Ureter (tissue), 1 donor: ENCODE results near the gene SHISAL2A. TPM values are rescaled to one million over a fixed set of nuclear protein-coding genes. Genes with fewer than 3 reads are reported as not detected.
A peak's percentile ranks its signal among the peaks of the same experiment; 100 is the strongest.

Experiments used
- DNase-seq: peaks from one replicate; pipeline ENCODE4 v3.0.0-alpha.2; 2020; ENCODE audit warnings: low spot score
- total RNA-seq: library from RNA; stranded (reverse); gene quantifications from one replicate; pipeline ENCODE4 v1.2.4, GENCODE V29; 2023
- donor health status: DM: yes; HTN: yes; CAD: no.

The SHISAL2A gene
- 1.1 TPM for total RNA-seq

DNA sequence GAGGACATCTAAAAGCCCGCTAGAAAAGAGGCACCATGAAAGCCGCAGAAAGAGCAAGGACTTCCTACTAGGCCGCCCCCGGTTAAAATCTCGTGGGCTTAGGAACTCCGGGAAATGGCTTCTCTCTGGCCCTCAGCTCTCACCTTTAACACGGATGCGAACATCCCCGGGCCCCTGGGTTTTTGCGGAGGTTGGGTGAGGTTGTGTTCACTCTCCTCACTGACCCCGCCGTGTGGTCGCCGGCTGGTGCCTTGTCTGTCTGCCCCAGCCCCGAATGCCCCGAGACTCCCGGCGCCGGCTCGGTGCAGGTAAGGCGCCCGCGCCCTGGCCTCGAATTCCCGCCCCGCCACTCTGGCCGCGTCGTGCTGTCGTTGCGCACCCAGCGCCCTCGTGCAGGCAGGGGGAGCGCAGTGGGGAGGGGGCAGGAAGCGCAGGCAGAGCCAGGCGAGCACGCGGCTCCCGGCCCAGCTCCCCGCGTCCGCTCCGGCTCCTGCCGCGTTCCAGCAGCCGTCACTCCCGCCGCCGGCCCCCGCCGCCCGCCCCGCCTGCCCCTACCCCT, at the start of gene SHISAL2A:
Gene SHISAL2A, plus strand, starts transcription at position 437 of the 559 bp plus-strand sequence. CDS start 326 bp downstream, outside the sequence.
- no peak for DNase-seq

DNA sequence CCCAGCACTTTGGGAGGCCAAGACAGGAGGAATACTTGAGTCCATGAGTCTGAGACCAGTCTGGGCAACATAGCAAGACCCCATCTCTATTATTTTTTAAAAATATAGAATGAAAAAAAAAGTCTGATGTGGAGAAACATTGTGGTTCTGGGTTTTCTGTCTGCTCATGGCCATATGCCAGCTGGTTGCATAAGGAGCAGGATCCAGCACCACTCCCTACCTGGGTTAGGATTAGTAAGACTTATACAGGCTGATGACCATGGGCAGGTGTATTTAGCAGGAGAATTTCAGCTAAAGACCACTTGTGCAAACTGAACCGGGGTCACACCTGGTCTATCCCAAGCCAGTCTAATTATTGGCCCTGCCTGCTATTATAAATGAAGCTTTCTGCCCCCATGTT, 47.5 kb upstream of the SHISAL2A start:
- DNase-seq: no peak

DNA sequence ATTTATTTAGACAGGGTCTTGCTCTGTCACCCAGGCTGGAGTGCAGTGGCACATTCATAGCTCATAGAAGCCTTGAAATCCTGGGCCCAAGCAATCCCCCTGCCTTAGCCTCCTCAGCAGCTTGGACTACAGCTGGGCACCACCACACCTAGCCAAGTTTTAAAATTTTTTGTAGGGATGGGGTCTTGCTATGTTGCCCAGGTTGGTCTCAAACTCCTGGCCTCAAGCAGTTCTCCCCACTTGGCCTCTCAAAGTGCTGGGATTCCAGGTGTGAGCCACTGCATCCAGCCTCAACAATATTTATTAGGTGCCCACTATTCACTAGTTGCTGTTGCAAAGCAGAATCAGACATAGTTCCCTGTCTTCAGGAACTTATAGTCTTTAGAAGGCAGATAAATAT, 44.9 kb upstream of the SHISAL2A start:
- no peak for DNase-seq

DNA sequence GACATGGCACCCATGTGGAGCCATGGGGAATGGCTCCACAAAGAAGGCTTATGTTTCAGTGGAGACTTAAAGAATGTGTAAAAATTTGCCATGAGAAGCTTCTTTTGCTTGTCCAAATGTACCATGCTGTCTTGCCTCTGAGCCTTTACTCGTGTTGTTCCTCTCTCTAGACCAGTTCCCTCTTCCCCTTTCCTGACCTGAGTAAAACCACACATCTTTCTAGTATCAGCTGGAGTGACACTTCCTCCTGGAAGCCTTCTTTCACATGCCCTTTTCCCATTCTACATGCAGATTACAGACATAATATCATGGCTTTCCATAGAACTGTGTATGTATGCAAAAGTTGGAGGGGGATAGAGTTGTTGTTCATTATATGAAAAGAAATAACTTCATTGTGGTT, 44.4 kb upstream of the SHISAL2A start:
- DNase-seq: no peak

DNA sequence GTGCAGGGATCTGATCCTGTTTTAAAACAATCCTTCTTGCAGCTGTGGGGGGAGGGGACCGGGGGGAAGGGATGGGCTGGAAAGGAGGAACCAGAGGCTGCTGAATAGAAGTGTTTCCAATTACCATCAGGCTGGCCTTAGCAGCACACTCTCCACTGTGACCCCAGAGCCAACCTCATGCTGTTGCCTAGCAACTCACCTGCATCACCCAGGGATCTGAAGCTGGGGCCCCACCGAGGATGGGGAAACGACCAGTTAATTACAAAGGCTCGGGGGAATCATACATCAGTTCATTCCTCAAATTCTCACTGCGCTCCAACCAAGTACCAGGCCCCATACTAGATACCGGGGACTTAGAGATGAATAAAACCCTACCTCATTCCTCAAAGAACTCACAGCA, 42.7 kb upstream of the SHISAL2A start:
- DNase-seq: no peak

DNA sequence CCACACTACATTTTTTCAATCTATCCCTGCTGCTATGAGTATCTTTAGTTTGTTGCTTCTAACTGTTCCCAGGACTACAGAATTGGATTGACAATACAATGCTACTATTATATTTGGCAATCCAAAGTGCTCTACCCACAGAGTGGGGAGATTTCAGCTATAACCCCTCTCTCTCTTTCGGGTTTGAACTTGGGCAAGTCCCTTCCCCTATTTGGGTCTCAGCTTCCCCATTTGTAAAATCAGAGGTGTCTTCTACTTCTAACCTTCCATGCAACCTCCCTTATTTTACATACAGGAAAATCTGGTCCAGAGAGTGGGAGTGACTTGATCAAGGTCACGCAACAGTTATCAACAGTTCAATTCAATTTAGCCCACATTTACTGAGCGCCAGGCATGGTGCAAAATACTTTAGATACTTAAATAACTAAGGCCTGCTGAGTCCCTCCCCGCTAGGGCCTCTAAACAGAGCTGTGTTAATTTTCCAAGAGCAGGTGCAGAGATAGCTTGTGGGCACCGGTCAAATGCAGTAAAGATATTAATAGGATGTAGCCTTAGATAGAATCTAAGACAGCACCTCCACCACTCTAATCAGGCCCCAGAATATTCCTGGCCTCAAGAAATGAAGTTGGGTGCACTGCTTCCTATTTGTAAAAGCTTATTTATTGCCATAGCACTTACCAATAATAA, 40.2 kb upstream of the SHISAL2A start:
- no peak for DNase-seq

DNA sequence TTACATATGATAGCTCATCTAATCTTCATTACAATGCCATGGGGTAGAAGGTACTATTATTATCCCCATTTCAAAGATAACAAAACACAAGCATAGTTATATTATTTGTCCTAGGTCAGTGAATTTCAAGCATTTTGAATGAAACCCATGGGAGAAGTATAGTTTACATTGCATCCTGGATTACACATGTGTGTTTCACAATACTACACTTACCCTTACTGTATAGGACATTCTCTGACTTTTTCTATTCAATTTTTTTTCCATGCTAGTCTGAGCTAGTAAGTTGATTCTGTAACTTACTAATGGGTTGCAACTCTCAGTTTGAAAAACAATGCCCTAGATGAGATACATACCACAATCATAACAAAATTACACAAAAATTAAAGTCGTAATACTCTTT, 39.5 kb upstream of the SHISAL2A start:
- DNase-seq: no peak

DNA sequence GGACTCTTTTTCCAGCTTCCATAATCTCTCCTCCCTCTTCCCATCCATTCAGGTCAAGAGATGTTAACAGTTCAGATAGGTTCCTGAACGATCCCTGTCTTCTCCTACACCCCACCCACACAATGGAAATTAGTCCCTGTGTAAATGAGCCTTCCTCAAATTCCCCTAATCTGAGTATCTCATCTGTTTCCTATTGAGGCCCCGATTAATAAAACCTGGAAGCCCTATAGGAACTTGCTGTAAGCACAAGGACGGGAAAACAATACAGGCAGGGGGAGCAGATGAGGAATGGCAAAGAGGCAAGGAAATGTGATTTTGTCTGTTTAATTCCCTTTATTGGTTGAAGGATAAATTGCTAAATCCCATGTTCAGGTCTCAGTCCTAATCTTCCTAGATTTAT, 37.9 kb upstream of the SHISAL2A start:
- DNase-seq: no peak

DNA sequence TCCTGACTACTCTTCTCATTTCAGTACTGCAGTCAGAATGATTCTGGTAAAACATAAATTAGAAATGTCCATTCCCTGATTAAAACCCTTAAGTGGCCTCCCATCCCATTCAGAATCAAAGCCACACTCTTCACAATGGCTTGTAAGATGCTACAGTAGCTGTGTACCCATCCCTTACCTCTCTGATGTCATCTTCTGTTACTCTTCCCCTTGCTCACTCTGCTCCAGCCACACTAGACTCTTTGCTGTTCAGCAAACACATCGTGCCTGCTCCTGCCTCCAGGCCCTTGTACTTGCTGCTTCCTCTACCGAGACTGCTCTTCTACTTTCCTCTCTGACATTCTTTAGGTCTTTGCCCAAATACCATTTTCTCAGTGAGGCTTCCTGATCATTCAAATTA, 35.1 kb upstream of the SHISAL2A start:
- DNase-seq: no peak

DNA sequence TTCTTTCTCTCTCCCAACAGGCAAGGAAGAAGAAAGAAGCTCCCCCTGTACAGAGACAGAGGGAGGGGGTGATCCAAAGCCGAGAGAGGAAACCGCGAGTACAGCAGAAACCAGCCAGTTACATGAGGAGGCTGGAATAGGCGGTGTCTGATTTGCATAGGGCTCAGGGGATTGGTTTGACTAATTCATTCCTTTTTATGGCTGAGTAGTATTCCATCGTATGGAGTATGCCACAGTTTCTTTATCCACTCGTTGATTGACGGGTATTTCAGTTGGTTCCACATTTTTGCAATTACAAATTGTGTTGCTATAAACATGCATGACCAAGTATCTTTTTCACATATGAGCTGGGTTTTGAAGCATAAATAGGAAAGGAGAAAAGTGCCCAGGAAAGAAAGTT, 34.2 kb upstream of the SHISAL2A start:
- DNase-seq: no peak

DNA sequence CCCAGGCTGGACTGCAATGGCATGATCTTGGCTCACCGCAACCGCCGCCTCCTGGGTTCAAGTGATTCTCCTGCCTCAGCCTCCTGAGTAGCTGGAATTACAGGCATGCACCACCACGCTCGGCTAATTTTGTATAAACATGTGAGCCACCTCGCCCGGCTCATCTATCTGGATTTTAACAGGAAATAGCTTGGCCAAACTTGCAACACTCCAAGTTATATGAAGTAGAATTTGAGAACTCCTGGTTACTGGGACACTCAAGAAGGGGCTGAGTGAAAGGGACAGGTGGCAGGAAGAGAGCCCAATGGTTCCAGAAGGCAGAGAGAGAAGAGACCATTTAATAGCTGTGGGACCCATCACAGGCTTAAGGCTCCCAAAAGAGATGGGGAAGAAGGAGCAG, 33.7 kb upstream of the SHISAL2A start:
- DNase-seq: no peak

DNA sequence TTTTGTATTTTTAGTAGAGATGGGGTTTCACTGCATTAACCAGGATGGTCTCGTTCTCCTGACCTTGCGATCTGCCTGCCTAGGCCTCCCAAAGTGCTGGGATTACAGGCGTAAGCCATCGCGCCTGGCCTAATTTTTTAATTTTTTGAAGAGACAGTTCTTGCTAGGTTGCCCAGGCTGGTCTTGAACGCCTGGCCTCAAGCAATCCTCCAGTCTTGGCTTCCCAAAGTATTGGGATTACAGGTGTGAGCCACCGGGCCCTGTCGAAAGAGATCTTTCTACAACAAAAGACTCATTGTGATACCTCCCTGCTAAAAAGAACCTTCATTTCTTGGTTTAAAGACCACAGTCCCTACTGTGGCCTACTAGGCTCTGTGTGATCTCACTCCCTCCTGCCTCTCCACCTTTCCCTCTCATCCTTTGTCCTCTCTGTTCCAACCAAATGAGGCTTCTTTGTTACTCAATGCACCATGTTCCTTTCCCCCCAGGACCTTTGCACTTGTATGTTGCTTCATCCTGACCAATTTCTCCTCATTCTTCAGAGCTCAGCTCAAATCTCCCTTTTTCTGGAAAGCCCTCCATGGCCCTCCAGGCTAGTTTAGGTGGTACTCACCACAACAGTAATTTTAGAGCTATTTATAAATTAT, 32.3 kb upstream of the SHISAL2A start:
- DNase-seq: no peak

DNA sequence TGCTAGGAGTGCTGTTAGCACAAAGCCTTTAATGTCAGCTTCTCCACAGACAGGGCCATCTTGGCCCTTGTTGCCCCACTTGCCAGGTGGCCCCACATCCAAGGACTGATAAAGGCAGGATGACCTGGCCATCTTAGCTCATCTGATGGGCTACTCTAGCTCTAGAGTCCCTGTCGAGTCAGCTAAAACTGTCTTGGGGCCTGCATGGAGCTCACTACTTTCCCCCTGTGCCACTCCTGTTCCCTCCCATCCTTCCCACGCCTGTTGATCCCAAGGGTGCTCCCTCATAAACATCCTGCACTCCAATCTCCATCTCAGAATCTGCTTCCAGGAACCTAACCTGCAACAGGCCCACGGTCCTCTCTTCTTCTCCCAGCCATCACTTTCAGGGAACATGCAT, 31.4 kb upstream of the SHISAL2A start:
- DNase-seq: no peak

DNA sequence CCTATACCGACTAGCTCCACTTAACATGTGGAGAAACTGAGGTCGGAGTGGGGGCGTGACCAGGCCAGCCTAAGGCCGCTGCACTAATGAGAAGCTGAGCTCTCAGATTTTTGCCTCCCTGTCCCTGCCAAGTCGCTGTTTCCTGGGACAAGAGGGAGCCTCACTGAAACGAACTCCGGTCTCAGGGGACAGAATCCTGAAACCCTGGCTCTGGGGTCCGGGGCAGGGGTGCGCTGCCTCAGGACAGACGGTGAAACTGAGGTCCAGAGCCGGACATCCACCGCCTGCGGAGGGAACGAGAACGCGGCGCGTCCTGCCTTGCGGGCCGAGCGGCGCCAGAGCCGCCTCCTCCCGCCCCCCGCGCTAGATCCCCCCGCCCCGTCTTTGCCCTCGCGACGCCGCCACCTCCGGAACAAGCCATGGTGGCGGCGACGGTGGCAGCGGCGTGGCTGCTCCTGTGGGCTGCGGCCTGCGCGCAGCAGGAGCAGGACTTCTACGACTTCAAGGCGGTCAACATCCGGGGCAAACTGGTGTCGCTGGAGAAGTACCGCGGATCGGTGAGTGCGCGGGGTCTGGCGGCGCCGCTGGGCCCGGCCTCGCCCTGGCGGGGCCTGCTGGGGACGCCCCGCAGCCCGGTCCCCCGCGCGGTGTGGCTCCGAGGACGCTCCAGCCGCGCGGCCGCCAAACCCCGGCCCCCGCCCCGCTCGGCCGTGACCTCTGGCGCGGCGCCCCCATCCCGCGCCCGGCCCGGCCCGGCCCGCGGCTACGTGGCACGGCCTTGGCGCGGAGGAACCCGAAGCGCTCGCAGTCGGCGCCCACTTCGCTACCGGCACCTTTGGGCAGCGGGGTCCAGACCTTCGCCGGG, 30.7 kb upstream of the SHISAL2A start, which contains the start of gene GPX7:
Gene GPX7, plus strand, starts transcription at position 381 of the 865 bp plus-strand sequence. Its CDS starts 39 bp downstream, at position 420.
- peak; percentile 50 for DNase-seq

DNA sequence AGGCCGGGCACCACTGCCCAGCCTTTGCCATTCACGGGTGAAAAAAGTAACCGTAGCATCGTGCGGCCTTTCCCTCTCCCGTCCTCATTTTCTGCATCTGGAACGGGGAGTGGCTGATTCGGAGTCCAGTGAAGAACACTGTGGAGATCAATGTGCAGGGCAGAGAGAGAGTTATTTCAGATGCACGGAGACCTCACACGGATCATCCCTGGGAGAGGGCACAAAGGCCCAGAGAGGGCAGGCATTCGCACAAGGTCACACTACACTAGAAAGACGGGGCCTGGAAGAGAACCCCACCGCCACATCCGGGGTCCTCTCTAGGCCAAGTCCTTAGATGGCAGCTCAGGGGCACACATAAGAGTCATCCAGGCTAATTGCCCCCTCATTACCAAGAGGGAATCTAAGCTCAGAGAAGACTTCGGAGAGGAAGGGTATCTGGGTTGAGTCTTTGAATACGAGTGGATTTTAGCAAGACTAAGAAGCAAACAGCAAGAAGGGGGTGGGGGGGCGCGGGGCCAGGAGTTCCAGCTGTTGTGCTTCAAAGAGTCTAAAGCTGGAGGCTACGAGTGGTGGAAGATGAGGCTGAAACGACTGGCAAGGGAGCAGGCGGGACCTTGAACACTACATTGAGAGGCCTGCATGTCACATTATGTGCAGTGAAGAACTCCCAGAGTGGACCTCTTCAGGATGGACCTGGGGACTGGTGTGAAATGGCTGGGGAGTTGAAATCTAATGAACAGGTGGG, 29.9 kb upstream of the SHISAL2A start:
- DNase-seq: peak; percentile 44

DNA sequence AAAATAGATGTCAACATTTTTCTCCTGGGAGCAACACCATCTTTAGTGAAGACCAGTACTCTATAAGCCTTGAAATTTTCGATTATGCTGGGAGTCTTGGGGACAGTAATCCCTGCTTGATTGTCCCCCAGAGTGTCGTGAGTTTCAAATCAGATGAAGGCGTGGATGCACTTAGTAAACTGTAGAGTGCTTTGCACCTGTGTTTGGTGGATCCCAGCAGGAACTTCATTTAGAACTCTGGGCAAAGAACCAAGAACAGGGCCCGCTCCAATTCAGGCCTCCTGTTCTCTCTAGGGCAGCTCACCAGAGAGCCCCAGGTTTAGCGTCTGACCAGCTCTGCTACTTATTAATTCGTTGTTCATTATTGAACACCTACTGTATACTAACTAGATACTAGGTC, 29.3 kb upstream of the SHISAL2A start:
- no peak for DNase-seq

DNA sequence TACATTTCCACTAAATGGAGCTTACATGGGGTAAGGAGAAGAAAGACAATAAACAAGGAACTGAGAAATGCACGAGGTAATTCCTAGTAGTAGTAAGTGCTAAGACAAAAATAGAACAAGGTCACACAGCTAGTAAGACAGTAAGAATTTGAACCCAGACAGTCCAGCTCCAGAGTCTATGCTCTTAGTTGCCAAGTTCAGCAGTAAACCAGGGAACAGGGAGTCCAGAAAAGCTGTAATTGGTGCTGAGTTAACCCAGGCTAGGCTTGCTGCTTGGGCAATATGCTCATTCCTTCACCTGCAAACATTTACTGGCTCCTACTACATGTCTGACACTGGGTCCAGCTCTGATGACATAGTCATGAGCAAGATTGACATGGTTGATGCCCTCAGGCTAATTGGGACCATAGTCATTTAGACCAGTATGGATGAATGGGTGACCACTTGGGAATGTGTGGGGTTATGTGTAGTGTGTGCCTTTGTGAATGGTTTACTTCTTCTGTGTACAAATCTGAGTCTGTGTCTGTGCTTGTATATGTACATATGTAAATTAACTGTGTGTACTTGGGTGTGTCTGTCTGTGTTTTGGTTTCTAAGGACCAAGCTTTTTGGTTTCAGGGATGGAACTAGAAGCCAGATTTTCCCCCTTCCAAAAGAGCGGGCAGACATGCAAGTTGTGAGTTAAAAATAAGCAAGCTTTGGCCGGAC, 28.8 kb upstream of the SHISAL2A start:
- no peak for DNase-seq

DNA sequence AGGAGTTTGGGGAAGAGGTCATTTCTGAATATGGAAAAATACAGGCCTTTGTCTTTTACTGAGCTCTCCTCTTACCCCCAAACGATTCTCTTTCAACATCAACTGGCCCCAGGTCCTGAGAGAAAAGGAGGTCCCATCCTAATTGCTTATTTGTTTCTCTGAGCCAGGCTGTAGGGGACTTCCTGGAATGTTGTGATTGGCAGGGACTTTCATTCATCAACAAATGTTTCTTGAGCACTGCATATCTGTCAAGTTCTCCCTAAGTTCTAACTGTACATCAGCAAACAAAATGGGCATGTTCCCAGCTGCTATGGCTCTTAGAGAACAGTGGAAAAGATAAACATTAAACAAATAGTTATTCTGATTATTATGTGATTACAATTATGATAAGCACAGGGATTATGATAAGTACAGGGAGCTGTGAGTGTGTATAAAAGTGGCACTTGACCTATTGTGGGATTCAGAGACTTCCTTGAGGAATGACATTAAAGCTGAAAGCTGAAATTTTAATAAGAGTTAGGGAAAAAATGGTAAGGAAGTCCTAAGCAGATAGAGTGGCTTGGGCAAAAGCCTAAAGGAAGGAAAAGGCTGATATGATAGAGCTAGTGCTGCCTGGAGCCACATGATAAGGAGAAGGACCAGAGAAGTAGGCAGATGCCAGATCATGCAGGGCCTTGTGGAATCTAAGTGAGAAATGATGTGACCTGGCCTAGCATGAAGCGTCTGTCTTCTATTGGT, 19.2 kb upstream of the SHISAL2A start:
- no peak for DNase-seq

DNA sequence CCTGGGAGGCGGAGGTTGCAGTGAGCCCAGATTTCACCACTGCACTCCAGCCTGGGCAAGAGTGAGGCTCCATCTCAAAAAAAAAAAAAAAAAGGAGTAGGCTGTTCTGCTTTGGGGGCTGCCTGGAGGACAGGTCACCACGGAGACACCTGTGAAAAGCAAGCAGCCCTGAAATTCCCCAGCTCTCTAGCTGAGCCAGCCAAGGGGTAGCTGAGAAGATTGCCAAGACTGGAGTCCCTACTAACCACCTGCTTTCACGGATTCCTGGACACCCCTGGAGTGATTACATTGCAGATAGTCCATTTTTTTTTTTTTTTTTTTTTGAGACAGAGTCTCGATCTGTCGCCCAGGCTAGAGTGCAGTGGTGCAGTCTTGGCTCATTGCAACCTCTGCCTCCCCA, 18.3 kb upstream of the SHISAL2A start:
- DNase-seq: no peak

DNA sequence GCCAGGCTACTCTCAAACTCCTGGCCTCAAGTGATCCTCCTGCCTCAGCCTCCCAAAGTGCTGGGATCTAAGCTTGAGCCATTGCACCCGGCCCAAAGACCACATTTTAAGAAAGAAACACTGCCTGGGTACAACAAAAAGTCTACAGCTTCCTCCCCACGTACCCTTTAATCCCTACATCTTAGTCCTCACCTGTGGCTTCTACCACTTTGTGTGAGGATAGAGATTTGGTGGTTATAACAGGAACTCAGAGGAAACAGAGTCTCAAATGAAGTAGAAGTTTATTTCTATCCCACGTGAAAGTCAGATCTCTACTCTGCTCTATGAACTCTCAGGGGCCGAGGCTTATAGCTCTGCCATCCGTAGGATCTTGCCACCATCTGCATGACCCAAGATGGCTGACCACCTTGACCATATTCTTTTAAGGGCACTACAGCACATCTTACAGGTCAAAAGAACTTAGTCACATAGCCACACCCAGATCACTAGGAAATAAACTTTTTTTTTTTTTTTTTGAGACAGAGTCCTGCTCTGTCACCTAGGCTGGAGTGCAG, 17.4 kb upstream of the SHISAL2A start:
- DNase-seq: no peak
